GM12878 (cell line): ENCODE results near the gene TGFBR1. TPM values are rescaled to one million over a fixed set of nuclear protein-coding genes. Genes with fewer than 3 reads are reported as not detected.

Experiments
- ATAC-seq: fragments of 200-7000 bp; cut with Tn5 transposase; 3 replicates; pipeline ENCODE4 v1.9.1; 2020; ENCODE audit warnings: mild to moderate bottlenecking, moderate library complexity
- BruUV-seq: library from RNA; stranded (reverse); fragments of 400-500 nt; replicated peaks from 2 replicates; lab custom pipeline; 2021; lab: Mats Ljungman, UMichigan
- CTCF ChIA-PET: fragments of 300-600 bp; sonication (Branson Sonifier 250); formaldehyde crosslinking; extraction: SDS; loops from one replicate; lab custom pipeline; 2021; ENCODE audit warnings: inconsistent platforms; lab: Yijun Ruan, JAX
- POLR2A ChIA-PET: fragments of 350-600 bp; formaldehyde crosslinking; extraction: SDS; loops from one replicate; lab custom pipeline; 2021; ENCODE audit warnings: inconsistent platforms; lab: Charles Lee
- RAD21 ChIA-PET: fragments of 300-600 bp; sonication (Branson Sonifier 250); formaldehyde crosslinking; loops from one replicate; lab custom pipeline; 2023; ENCODE audit warnings: antibody characterized with exemption; ENCODE audit not compliant: unreplicated experiment; lab: Charles Lee
- SMC1A ChIA-PET: fragments of 300-600 bp; sonication (Branson Sonifier 250); formaldehyde crosslinking; loops from one replicate; lab custom pipeline; 2023; ENCODE audit not compliant: unreplicated experiment, uncharacterized antibody; lab: Charles Lee
- DNase-seq: peaks from one replicate; pipeline ENCODE4 v3.0.0-alpha.2; 2011; ENCODE audit warnings: low read depth, low spot score
- FAIRE-seq: peaks from 3 replicates; lab custom pipeline; 2011; peaks lifted over from hg19 to GRCh38; lab: Jason Lieb, UNC
- H2AFZ ChIP-seq: 2 replicates; pipeline ENCODE4 v1.6.0; 2011; ENCODE audit warnings: low read depth, low read length, control low read depth; ENCODE audit not compliant: control insufficient read depth
- H3K27ac ChIP-seq: 2 replicates; pipeline ENCODE4 v1.5.1; 2011; ENCODE audit warnings: control low read depth; ENCODE audit not compliant: control insufficient read depth, insufficient read depth
- H3K27me3 ChIP-seq, 2 experiments: replicated peaks in 1 of 2; 2 replicates each; pipeline versions ENCODE4 v1.6.0 to v1.6.1; 2011; ENCODE audit warnings: low read length in 1 of 2; ENCODE audit not compliant: control insufficient read depth in 2 of 2, insufficient read depth in 2 of 2
- H3K36me3 ChIP-seq, 2 experiments: 2 replicates each; pipeline ENCODE4 v1.5.1; 2011; ENCODE audit warnings: low read length in 1 of 2; ENCODE audit not compliant: control insufficient read depth in 2 of 2, insufficient read depth in 2 of 2
- H3K4me1 ChIP-seq: 2 replicates; pipeline ENCODE4 v1.6.1; 2011; ENCODE audit warnings: mild to moderate bottlenecking, low read length, moderate library complexity, mixed read lengths; ENCODE audit not compliant: control insufficient read depth, insufficient read depth
- H3K4me2 ChIP-seq: 2 replicates; pipeline ENCODE4 v1.6.0; 2011; ENCODE audit warnings: control low read depth; ENCODE audit not compliant: control insufficient read depth, insufficient read depth
- H3K4me3 ChIP-seq: fragments of 200-600 bp; sonication (generic); 2 replicates; pipeline ENCODE4 v1.5.1; 2016
- H3K79me2 ChIP-seq: 2 replicates; pipeline ENCODE4 v1.6.0; 2011; ENCODE audit warnings: low read length; ENCODE audit not compliant: control insufficient read depth, insufficient read depth
- H3K9ac ChIP-seq: 2 replicates; pipeline ENCODE4 v1.8.0; 2011; ENCODE audit warnings: low read length, control low read depth, mixed read lengths; ENCODE audit not compliant: control insufficient read depth, insufficient read depth
- H3K9me3 ChIP-seq: replicated peaks from 3 replicates; pipeline ENCODE4 v1.5.1; 2011; ENCODE audit warnings: mild to moderate bottlenecking, low read length; ENCODE audit not compliant: control insufficient read depth, insufficient read depth
- H4K20me1 ChIP-seq: 2 replicates; pipeline ENCODE4 v1.6.0; 2011; ENCODE audit not compliant: control insufficient read depth, insufficient read depth
- E2F8 ChIP-seq: fragments of 450-650 bp; IDR thresholded peaks from 2 replicates; pipeline ENCODE4 v1.6.1; 2018; ENCODE audit warnings: mild to moderate bottlenecking, low read depth, moderate library complexity; ENCODE audit not compliant: partially characterized antibody
- FOS ChIP-seq: IDR thresholded peaks from 3 replicates; pipeline ENCODE4 v1.6.1; 2011; ENCODE audit warnings: borderline replicate concordance; ENCODE audit not compliant: insufficient read length; ENCODE audit errors: extremely low read depth
- PML ChIP-seq: IDR thresholded peaks from 2 replicates; pipeline ENCODE4 v1.6.1; 2012; ENCODE audit warnings: low read length, inconsistent platforms
- SP1 ChIP-seq: IDR thresholded peaks from one replicate; pipeline ENCODE4 v1.6.1; 2011; ENCODE audit warnings: low read depth, low read length
- WRNIP1 ChIP-seq: IDR thresholded peaks from 2 replicates; pipeline ENCODE4 v1.6.1; 2011; ENCODE audit warnings: low read depth, low read length, improper control_type of control experiment, borderline replicate concordance
- ZNF384 ChIP-seq: IDR thresholded peaks from 2 replicates; pipeline ENCODE4 v1.6.1; 2012; ENCODE audit warnings: low read depth, mild to moderate bottlenecking, low read length, improper control_type of control experiment, borderline replicate concordance
- WGBS: methylation state at CpG from one replicate; pipeline ENCODE4 v1.1.6; 2016; ENCODE audit warnings: low lambda C conversion rate; ENCODE audit not compliant: insufficient replicate concordance, insufficient coverage; ENCODE audit errors: missing lambda C conversion rate; 5-methylcytosine and 5-hydroxymethylcytosine counted together
- in situ Hi-C: fragments of 300-500 bp; cut with MboI; formaldehyde crosslinking; loops from 9 replicates; pipeline ENCODE4 v1.14.3; 2018; ENCODE audit warnings: mixed read lengths
- intact Hi-C: fragments of 100-400 bp; cut with micrococcal nuclease; formaldehyde crosslinking; loops from one replicate; pipeline ENCODE4 v1.14.2; 2022; ENCODE audit not compliant: unreplicated experiment
- polyA plus RNA-seq, 11 experiments: library from polyadenylated mRNA; depleted of rRNA in 4 of 11; unstranded in 6 of 11; stranded (reverse) in 5 of 11; fragments of >200 nt; fragmentation: Nextera tagmentation in 4 of 11; fragmentation: Illumina TruSeq in 1 of 11; extraction: Ambion mirVana in 4 of 11; extraction: Trizol in 1 of 11; gene quantifications; 1 replicate in 1 of 11; 2 replicates in 10 of 11; pipeline versions ENCODE4 v1.2.1 to v1.2.3, GENCODE V29; 2011 to 2016; ENCODE audit warnings: inconsistent platforms in 2 of 11, missing spikeins in 2 of 11, low read depth in 1 of 11
- total RNA-seq, 4 experiments: library from RNA; depleted of rRNA in 3 of 4; stranded (reverse); fragments of >200 nt in 3 of 4; fragmentation: Illumina TruSeq in 1 of 4; extraction: Trizol in 1 of 4; gene quantifications; 2 replicates each; pipeline versions ENCODE4 v1.2.1 to v1.2.3, GENCODE V29; 2013 to 2021
- TF ChIP-seq, protein P1 (sequence below): fragments of 450-650 bp; IDR thresholded peaks from 2 replicates; pipeline ENCODE4 v1.6.1; 2017; ENCODE audit warnings: antibody characterized with exemption, mild to moderate bottlenecking, moderate library complexity

The TGFBR1 gene
- total and polyA plus RNA-seq, 10 of the 15 experiments (the other 5 are each of a cell fraction or from before 2014, with no cell fraction given): 2.9 to 27.2 (median 16.6) TPM

DNA sequence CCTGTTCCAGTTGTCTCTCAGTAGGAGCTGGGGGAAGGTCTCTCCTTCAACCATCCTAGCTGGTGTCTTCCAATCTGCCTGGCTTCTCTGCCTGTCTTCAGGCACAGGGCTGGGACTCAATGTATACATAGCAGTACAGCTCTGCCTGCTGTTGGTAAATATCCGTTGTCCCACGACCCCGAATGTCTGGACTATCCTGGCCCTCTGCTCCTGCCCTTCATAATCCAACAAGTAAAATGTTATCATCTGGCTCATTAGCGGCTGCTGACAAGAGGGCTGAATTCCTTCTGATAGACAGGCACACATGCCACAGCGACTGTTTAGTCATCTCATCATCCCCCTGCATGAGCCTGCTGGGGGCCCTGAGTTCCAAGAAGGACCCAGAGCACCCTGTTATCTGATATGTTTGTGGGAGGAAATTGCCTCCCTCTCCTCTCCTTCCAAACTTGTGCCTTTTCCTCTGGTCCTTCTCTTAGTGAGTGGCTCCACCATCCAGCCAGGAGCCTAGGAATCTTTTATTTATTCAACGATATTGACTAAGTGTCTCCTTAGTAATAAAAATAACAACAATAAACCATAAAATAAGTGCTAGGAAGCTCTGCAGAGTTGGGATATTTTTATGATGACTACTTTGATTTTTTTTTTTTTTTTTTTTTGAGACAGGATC is 29.5 kb upstream of the TGFBR1 start:
- BruUV-seq: no TSS peak
- ATAC-seq (no peak), FAIRE-seq (no peak), DNase-seq (no peak)
- no peak for TF ChIP-seq WRNIP1
- TF ChIP-seq ZNF384: no peak
- Histone ChIP-seq H4K20me1 (no peaks in the 10 kb centered on the region), H3K9ac (no peak overlapping the region), H3K27ac (no peak overlapping the region), H3K79me2 (no peaks in the 10 kb centered on the region), H3K27me3 (no peaks in the 10 kb centered on the region), H2AFZ (no peak overlapping the region), H3K9me3 (no peaks in the 10 kb centered on the region), H3K4me2 (no peak overlapping the region), H3K36me3 (no peaks in the 10 kb centered on the region), H3K4me1 (peaks cover 6% of the 10 kb centered on the region; the same call in 1 of the 2 replicates), H3K4me3 (no peak overlapping the region)
- SMC1A ChIA-PET: no interaction called here
- WGBS: 92% methylated on average over 6 of the region's 6 CpGs
- intact Hi-C loops: no loop called here
- RAD21 ChIA-PET: interaction anchor here (1.0 kb wide), 1 partner anchor 59 kb away, joined by 3 read pairs; no protein-coding TSS in a partner anchor
- in situ Hi-C loops: no loop called here
- POLR2A ChIA-PET: no interaction called here
- CTCF ChIA-PET: interaction anchor here (0.8 kb wide), 1 partner anchor 17 kb away, joined by 3 read pairs; no protein-coding TSS in a partner anchor

DNA sequence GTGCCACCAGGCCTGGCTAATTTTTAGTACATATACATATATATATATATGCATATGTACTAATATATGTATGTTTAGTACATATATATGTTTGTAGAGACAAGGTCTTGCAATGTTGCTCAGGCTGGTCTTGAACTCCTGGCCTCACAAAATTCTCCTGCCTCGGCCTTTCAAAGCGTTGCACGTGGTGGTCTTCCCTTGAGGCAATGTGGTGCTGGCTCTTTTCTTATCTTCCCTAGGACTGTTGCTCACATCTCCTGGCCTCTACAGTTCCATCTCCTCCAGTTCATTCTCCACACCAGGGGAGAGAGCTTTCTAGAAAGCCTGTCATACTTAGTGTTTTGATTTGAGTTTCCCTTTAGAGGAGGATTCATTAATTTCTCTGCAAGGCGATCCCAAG is 28.9 kb upstream of the TGFBR1 start:
- no peaks in the 10 kb centered on the region for H3K79me2 ChIP-seq
- no peak overlapping the region for H3K4me3 ChIP-seq
- peaks cover 6% of the 10 kb centered on the region; the same call in 1 of the 2 replicates for H3K4me1 ChIP-seq
- no peaks in the 10 kb centered on the region for H3K36me3 ChIP-seq
- 74% methylated on average over 4 of the region's 4 CpGs for WGBS
- intact Hi-C loops (no loop called here), in situ Hi-C loops (no loop called here)
- ChIA-PET RAD21 (interaction anchor here (0.9 kb wide), 1 partner anchor 75 kb away, joined by 3 read pairs; no protein-coding TSS in a partner anchor), SMC1A (interaction anchor here (1.3 kb wide), 1 partner anchor 10 kb away, joined by 5 read pairs; no protein-coding TSS in a partner anchor), CTCF (interaction anchor here (0.9 kb wide), 1 partner anchor 13 kb away, joined by 3 read pairs; no protein-coding TSS in a partner anchor), POLR2A (no interaction called here)
- no peaks in the 10 kb centered on the region for H3K27me3 ChIP-seq
- no peaks in the 10 kb centered on the region for H3K9me3 ChIP-seq
- no peak for FAIRE-seq
- H2AFZ ChIP-seq: no peak overlapping the region; the same call in 1 of the 2 replicates
- H3K27ac ChIP-seq: no peak overlapping the region
- H3K4me2 ChIP-seq: no peak overlapping the region
- ATAC-seq: no peak
- BruUV-seq: no TSS peak
- no peak for DNase-seq
- TF ChIP-seq, protein P1, sequence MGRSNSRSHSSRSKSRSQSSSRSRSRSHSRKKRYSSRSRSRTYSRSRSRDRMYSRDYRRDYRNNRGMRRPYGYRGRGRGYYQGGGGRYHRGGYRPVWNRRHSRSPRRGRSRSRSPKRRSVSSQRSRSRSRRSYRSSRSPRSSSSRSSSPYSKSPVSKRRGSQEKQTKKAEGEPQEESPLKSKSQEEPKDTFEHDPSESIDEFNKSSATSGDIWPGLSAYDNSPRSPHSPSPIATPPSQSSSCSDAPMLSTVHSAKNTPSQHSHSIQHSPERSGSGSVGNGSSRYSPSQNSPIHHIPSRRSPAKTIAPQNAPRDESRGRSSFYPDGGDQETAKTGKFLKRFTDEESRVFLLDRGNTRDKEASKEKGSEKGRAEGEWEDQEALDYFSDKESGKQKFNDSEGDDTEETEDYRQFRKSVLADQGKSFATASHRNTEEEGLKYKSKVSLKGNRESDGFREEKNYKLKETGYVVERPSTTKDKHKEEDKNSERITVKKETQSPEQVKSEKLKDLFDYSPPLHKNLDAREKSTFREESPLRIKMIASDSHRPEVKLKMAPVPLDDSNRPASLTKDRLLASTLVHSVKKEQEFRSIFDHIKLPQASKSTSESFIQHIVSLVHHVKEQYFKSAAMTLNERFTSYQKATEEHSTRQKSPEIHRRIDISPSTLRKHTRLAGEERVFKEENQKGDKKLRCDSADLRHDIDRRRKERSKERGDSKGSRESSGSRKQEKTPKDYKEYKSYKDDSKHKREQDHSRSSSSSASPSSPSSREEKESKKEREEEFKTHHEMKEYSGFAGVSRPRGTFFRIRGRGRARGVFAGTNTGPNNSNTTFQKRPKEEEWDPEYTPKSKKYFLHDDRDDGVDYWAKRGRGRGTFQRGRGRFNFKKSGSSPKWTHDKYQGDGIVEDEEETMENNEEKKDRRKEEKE: no peak
- TF ChIP-seq FOS (no peak), E2F8 (no peak), PML (no peak), SP1 (no peak)
- H3K9ac ChIP-seq: no peak overlapping the region
- H4K20me1 ChIP-seq: no peaks in the 10 kb centered on the region
